GM10847 (cell line): ENCODE results near the gene PIK3IP1.

Experiments used
- POLR2A ChIP-seq: IDR thresholded peaks from 2 replicates; pipeline ENCODE4 v1.6.1; 2011; ENCODE audit not compliant: insufficient read length; ENCODE audit errors: extremely low read depth

The PIK3IP1 gene

DNA sequence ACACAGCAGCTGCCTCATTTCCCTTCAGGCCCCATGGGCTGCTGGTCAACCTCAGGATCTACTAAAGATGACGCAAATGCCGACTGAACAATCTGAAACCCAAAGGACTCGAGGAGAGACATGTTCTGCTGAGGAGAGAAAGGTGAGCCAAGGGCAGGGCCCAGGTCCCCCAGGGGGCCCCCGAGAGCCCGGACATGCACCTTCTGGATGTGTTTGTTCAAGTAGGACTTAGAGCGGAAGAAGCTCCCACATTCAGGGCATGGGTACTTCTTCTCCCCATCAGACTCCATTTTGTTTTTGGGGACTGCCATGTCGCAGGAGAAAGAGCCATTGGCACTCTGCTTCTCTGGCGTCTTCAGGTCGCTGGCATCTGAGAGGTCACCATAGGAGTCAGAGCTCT is 34.6 kb upstream of the PIK3IP1 start:
- TF ChIP-seq POLR2A = no peak

DNA sequence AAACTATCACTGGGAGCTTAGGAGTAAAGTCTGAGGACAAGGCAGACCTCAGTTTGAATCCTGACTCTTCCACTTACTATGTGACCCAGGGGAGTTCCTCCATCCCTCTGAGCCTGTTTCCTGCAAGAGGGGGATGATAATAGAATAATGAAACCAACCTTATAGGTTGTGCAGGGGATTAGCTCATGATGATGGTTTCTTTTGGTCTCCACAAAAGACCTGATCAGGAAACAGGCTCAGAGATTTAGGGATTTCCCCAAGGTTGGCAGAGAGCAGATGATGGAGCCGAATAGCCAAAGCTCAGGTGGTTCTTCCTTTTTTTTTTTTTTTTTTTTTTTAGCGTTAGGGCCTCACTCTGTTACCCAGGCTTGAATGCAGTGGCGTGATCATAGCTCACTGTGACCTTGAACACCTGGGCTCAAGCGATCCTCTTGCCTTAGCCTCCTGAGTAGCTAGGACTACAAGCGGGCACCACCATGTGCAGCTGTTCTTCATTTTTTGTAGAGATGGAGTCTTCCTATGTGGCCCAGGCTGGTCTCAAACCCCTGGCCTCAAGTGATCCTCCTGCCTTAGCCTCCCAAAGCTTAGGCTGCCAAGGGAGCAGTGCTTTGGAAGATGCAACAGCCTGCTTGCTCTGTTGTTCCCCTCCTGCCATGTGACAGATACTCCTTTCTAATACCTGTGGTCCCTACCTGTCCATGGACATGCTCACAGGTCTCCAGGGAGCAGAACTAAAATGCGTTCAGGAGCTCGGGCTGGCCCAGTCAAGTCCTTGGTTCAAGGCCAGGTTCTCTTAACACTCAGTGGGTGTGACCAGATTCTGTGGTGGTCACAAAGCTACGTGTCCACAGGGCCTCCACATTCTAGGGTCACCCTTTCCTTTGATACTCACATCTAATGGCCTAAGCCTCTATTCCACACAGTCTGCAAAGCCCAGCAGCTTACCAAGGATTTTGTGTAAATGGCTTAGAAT is 31.6 kb upstream of the PIK3IP1 start:
- TF ChIP-seq POLR2A = no peak

DNA sequence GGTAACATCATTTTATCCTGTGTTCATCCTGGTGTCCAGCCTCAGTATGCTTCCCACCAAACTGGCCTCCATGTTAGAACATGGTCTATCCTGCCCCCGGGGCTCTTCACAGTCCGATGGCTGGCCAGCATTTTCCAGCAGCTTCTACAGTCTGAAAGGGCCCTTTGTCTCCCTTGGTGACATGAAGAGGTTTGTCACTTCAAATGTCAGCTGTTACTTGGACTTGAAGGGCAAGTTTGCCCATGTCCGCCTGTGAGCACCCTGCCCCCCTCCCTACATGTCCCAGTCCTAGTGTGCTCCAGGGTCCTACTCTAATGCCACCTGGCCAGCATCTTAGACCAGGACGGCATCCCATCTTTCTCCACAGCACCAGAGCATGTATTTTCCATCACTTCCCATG is 29.1 kb upstream of the PIK3IP1 start:
- no peak for TF ChIP-seq POLR2A

DNA sequence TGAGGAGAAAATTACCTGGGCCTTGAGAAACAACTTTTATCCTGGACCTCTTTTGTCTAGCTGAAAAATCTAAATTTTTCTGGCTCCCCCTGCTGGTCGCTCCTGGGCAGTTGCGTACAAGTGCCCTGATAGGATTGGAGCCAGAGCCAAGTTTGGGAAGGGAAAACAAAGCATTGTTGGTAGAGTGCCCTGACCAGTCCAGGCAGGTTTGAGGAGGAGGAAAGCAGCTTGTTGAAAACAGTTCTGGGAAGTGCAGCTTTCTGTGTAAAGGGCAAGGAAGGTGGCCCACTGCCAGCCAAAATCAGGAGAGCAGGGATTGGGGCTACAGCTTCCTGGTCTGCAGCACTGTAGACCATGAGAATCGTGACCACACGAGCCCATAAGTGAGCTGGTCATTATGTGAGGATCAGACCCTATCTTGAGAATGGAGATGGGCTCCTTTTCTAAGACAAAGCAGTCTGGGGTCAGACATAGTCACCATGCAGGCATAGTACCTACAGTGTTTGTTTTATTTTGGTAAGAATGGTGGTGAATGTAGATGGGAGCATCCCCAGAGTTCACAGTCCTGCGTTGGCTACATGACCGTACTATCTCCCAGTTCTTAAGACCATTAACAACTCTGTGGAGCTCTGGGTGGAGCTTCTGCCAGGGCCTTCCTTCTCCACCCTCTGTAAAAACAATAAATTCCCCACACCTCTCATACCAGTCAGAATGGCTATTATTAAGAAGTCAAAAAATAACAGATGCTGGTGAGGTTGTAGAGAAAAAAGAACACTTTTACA is 21.3 kb upstream of the PIK3IP1 start:
- TF ChIP-seq POLR2A = no peak

DNA sequence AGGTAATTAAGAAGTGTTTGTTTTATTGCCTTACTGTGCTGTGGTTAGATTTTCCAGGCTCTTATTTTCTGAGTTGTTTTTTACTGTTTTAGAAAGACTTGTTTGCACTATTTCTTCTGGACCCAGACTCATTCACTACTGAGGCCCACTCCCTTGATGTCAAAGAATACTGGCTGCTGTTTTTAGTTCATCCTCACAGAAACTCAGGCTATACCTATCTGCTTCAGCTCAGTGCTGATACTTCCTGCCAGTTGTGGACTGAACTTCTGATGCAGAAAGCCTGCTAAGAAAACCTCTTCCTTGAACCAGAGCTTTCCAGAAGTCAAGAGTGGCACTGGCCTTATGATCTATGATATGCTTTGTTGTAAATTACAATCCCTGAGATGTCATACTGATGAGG is 15.9 kb upstream of the PIK3IP1 start:
- TF ChIP-seq POLR2A = no peak

DNA sequence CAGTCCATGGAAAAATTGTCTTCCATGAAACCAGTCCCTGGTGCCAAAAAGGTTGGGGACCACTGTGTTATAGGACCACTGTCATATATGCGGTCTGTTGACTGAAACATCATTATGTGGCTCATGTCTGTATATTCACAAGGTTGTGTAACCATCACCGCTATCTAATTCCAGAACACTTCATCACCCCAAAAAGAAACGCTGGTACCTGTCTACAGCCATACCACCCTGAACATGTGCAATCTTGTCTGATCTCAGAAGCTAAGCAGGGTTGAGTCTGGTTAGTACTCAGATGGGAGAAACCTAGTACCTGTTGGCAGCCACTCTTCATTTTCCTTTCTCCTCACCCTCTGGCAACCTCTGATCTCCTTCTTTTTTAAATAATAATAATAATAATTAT is 12.9 kb upstream of the PIK3IP1 start:
- TF ChIP-seq POLR2A = no peak

DNA sequence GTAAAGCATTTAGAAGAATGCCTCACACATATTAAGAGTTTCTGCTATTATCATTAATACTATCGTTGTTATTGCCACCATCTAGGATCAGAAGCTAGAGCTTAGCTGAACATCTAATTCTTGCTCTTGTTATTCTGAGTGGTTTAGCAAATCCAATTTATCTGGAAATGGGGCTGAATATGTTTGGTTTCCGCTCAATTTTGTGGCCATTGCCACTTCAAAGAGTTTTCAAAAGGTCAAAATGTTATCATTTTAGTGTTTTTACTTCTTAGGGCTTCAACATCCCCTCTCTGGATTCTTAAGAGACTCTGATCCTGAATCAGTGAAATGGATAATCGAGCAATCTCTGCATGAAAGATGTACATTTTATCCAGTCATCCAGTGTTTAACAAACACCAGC is 10.2 kb upstream of the PIK3IP1 start:
- no peak for TF ChIP-seq POLR2A

DNA sequence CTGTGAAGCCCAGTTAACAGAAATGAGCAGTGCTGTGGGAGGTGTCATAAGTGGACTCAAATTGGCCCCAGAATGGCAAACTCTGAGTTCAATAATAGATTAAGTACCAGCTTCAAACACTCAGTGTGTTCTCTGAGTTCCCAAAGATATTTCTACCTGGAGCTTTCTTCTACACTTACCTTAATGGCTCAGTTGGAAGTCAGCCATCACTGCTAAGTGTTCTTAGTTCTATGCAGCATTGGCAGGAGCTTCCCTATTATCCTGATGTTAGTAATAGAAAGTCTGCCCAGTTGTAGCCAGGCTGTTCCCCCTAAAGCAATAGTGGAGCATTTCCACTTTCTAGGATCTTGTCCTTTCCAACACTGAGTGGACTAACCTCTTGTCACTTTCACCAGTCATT is 9.7 kb upstream of the PIK3IP1 start:
- no peak for TF ChIP-seq POLR2A

DNA sequence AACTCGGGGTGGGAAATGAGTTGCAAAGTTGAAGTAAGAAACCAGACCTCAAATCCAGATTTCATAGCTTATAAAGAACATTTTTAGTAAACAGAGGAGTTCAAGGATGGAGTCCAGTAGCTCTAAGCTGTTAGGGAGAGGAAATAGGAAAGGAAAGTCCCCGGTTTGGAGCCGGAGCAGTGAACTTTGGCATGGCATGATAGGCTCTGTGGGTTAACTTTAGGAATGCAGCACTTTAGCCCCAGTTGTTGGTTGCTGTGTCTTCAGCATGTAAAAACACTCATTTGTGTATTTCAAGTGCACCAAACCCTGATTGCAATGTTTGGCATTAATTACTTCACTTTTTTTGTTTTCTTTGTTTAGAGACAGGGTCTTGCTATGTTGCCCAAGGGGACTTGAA is 8.6 kb upstream of the PIK3IP1 start:
- no peak for TF ChIP-seq POLR2A

DNA sequence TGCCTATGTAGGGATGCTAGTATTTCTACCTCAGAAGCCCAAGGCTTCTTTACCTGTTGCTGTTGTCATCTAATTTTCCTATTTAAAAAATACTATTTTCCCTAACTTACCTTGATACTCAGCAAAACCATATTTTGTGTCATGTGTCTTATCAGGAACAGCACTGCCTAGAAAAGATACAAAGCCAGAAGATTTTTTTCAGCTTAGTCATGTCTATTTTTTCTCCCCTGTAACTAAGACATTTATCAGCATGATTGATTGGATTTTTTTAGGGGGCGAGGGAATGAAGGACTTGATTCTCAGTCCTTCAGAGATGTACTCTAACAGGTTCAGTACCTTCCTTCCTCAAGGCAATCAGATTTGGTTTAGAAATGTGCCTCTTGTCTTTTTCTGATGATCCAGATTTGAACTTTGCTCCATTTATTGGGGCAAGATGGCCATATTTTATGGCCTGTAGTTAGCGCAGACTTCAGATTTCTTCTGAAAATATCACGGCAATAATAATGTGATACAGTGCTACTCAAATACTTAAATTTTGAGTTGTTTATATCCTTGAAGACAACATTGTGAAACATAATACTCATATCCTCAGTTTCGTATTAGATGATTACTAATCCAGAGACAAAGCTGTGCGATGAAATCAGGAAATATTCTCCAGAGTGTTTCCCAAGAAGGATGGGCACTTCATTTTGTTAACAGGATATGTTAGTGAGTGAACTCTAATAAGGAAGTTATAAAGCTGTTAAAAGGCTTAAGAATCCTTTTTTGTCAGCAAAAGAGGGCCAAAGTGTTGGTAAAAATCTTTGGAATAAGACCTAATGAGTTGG is 3.8 kb upstream of the PIK3IP1 start:
- TF ChIP-seq POLR2A = no peak

DNA sequence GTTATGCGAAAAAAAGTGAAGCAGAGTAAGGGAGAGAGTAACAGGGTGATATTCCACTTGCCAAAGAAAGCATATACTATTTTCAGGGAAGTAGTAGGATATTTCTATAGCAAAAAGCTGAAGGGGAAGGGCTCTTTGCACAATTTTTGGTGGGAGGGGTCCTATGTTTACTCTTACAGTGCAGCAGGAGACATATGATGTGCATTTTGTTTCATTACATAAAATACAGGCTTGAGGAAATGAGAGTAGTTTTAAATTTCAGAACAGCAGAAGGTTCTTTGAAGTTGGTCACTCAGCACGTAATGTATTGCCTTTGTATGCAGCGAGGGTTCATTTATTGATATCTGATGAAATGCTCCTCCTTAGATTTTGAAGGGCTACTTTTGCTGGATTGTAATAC is 3.1 kb upstream of the PIK3IP1 start:
- no peak for TF ChIP-seq POLR2A

DNA sequence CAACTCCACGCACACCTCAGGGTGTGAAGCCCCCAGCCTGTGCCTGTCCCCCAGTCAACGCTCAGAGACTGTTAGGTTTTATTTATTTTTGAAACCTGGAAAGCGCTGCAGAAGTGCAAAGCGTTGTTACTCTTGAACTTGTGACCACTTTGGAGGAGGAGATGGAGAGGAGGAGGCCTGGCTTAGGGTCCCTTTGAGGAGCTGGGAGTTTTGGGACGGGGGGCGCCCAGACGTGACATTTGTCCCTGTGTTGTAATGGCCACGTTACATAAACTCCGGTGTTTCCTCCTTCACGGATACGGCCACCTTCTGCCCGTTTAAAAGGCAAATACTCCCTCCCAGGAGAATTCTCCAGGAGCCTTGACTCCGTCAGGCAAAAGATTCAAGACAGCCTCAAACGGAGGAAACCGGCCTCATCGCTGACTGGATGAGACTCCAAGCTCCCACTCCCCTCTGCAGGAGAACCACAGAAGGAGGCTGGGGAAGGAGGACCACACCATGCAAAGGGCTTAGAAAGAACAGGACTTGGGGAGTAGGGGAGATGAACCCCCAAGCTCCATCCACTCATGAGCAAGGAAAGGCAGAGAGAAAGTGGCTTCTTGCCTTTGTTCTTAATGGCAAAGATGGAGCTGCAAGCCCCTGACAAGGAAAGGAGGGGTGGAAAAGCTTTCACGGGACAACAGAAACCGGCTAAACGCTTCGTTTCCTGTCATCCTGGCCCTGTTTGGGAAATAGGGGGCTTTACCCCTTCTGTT is 630 bp downstream of the PIK3IP1 start:
- TF ChIP-seq POLR2A = no peak

DNA sequence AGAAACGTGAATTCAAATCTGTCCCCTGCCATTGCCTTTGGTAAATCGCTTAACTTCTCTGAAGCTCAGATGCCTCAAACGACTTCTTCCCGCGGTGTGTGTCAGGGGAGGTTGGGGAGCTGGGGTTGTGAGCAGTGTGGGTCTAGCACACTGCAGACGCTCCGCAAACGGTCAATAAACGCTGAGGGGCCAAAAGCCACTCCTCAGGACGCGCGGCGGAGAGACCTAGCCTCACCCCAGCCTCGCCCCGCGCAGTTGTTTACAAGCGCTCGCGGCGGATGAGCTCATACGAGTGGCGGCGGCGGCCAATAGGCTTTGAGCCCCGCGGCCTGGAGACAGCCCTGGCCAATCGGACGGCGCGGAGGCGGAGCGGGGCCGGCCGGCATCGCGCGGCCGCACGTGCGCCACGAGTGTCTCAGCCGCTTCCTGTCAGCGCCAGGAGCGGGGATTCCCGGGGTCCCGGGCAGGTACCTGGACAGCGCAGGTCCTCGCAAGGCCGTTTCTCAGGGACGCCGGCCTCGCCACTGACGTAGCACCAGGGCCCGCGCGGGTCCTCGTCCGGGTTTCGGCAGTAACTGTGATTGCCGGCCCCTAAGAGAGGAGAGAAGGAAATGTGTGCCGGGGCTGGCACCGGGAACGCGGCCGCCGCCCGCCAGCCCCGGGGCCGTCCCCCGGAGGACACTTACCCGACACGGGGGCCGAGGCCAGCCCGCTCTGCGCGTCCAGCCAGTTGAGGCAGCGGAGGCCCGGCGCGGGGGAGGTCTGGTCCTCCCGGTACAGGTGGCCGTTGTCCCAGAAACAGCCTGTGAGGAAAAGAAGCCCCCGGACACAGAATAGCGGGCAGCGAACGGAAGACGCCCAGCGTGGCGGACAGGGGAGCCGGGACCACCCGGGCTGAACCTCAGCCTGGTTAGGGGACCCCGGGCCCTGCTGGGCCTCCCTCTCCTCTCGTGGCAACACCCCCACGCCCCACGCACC is 1.5 kb downstream of the PIK3IP1 start:
- TF ChIP-seq POLR2A = peak; percentile 56
